ENCODE results near the gene C12orf50. TPM values are rescaled to one million over a fixed set of nuclear protein-coding genes. Genes with fewer than 3 reads are reported as not detected.

The C12orf50 gene
- total RNA-seq, 1 donor: under 0.01 TPM

DNA sequence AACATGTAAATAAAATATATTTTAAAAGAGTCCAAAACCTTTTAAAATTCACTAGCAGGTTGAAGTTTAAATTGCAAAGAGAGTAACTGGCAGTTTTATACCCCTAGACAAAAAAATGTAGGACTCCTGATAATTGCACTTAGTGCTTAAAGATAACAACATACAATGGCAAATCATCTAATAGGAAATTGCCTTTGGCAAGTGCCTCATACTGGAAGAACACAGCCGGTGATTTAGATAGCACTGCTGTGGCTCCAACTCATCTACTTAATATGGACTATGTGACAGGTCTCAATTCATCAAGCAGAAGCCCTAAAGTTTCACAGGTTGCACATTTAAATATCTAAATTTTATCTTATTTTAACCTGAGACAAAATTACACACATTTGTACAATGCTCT is 13.4 kb downstream of the C12orf50 start:
- no peaks in the 10 kb centered on the region for H3K36me3 ChIP-seq (ENCODE audit: insufficient read depth, low read length)
- no peaks in the 10 kb centered on the region for H3K4me1 ChIP-seq (ENCODE audit: insufficient read depth, low read length)
- peaks cover 3% of the 10 kb centered on the region for H3K9me3 ChIP-seq (ENCODE audit: low read depth, low read length)
- no peak overlapping the region for H3K27ac ChIP-seq (ENCODE audit: low read depth, low read length)
- H3K4me2 ChIP-seq (ENCODE audit: insufficient read depth, low read length): no peak overlapping the region
- no peak for DNase-seq (ENCODE audit: insufficient read length, low spot score, missing footprints)
- no peaks in the 10 kb centered on the region for H3K27me3 ChIP-seq (ENCODE audit: insufficient read depth, low read length)
- H2AFZ ChIP-seq (ENCODE audit: low read length): no peak overlapping the region
- no peak for TF ChIP-seq CTCF (IDR thresholded peaks at IDR 0.05; ENCODE audit: extremely low read depth, low read depth, low read length)
- no peaks in the 10 kb centered on the region for H4K20me1 ChIP-seq (ENCODE audit: insufficient read depth, low read length)
- no peaks in the 10 kb centered on the region for H3K79me2 ChIP-seq (ENCODE audit: insufficient read depth, low read length)
- H3K4me3 ChIP-seq (ENCODE audit: insufficient read depth, low read length): no peak overlapping the region

- no peak for TF ChIP-seq CTCF (IDR thresholded peaks at IDR 0.05; ENCODE audit: extremely low read depth, low read depth, low read length)
- DNase-seq (ENCODE audit: insufficient read length, low spot score, missing footprints): no peak
- Histone ChIP-seq H3K27ac (ENCODE audit: low read depth, low read length) (no peak overlapping the region), H3K4me2 (ENCODE audit: insufficient read depth, low read length) (no peak overlapping the region), H2AFZ (ENCODE audit: low read length) (no peak overlapping the region), H3K27me3 (ENCODE audit: insufficient read depth, low read length) (no peaks in the 10 kb centered on the region), H3K36me3 (ENCODE audit: insufficient read depth, low read length) (no peaks in the 10 kb centered on the region), H3K4me3 (ENCODE audit: insufficient read depth, low read length) (no peak overlapping the region), H3K4me1 (ENCODE audit: insufficient read depth, low read length) (no peaks in the 10 kb centered on the region), H3K9me3 (ENCODE audit: low read depth, low read length) (no peaks in the 10 kb centered on the region), H4K20me1 (ENCODE audit: insufficient read depth, low read length) (no peaks in the 10 kb centered on the region), H3K79me2 (ENCODE audit: insufficient read depth, low read length) (no peaks in the 10 kb centered on the region)
Observed at GRCh38 chr12:88011755-88012154, 17.4 kb downstream of the C12orf50 start.

DNA sequence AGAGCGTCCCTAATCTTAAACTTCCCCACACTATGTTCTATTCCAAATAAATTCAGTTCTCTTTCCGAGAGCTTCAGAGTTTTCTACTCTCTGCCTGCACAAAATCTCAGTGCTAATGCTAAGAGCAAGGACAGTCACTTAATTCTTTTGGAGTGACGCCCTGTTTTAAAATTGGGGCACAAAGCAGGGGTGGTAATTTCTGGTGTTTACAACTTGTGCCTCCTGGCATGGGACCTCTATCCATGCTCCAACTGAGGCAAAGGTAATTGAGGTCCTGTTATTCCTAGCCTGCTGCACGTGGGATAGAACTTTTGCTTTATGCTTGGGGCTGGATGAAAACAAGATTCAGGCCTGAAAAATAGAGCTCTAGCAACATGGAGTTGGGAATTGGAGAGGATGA is 22.9 kb downstream of the C12orf50 start:
- Histone ChIP-seq H3K4me1 (ENCODE audit: insufficient read depth, low read length) (no peaks in the 10 kb centered on the region), H3K79me2 (ENCODE audit: insufficient read depth, low read length) (no peaks in the 10 kb centered on the region), H3K27me3 (ENCODE audit: insufficient read depth, low read length) (no peaks in the 10 kb centered on the region), H3K4me2 (ENCODE audit: insufficient read depth, low read length) (no peak overlapping the region), H3K9me3 (ENCODE audit: low read depth, low read length) (no peaks in the 10 kb centered on the region), H2AFZ (ENCODE audit: low read length) (no peak overlapping the region), H4K20me1 (ENCODE audit: insufficient read depth, low read length) (no peaks in the 10 kb centered on the region), H3K4me3 (ENCODE audit: insufficient read depth, low read length) (no peak overlapping the region), H3K36me3 (ENCODE audit: insufficient read depth, low read length) (no peaks in the 10 kb centered on the region), H3K27ac (ENCODE audit: low read depth, low read length) (no peak overlapping the region)
- TF ChIP-seq CTCF (IDR thresholded peaks at IDR 0.05; ENCODE audit: extremely low read depth, low read depth, low read length): no peak
- DNase-seq (ENCODE audit: insufficient read length, low spot score, missing footprints): no peak

DNA sequence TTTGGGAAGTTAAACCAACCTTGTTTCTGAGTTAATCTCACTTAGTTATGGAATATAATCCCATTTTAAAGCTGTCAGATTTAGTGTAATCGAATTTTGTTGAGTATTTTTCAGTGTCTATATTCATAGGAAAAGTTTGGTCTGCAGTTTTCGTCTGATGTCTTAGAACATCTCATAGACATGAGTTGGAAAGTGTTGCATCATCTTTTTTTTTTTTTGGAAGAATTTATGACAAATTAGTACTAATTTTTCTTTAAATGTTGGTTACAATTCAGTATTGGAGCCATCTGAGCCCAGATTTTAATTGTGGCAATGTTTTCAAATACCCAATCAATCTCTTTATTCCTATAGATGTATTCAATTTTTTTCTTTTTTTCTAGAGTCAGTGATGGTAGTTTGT is 27.9 kb downstream of the C12orf50 start:
- no peak overlapping the region for H3K4me2 ChIP-seq (ENCODE audit: insufficient read depth, low read length)
- H3K4me1 ChIP-seq (ENCODE audit: insufficient read depth, low read length): no peaks in the 10 kb centered on the region
- no peaks in the 10 kb centered on the region for H3K27me3 ChIP-seq (ENCODE audit: insufficient read depth, low read length)
- no peaks in the 10 kb centered on the region for H3K36me3 ChIP-seq (ENCODE audit: insufficient read depth, low read length)
- no peak overlapping the region for H3K4me3 ChIP-seq (ENCODE audit: insufficient read depth, low read length)
- no peak overlapping the region for H3K27ac ChIP-seq (ENCODE audit: low read depth, low read length)
- no peaks in the 10 kb centered on the region for H4K20me1 ChIP-seq (ENCODE audit: insufficient read depth, low read length)
- no peaks in the 10 kb centered on the region for H3K9me3 ChIP-seq (ENCODE audit: low read depth, low read length)
- no peak for DNase-seq (ENCODE audit: insufficient read length, low spot score, missing footprints)
- H3K79me2 ChIP-seq (ENCODE audit: insufficient read depth, low read length): no peaks in the 10 kb centered on the region
- H2AFZ ChIP-seq (ENCODE audit: low read length): no peak overlapping the region
- TF ChIP-seq CTCF (IDR thresholded peaks at IDR 0.05; ENCODE audit: extremely low read depth, low read depth, low read length): no peak
